Daoy (cell line): Measurements from ENCODE around the gene SFT2D2. TPM values are rescaled to one million over a fixed set of nuclear protein-coding genes. Genes with fewer than 3 reads are reported as not detected.
"Not testable (repeated sequence)": the region's sequence is repeated elsewhere in the genome, so short reads cannot be mapped to it uniquely, and the experiment has no call there.

ENCODE experiments used
- DNase-seq: peaks from one replicate; pipeline ENCODE4 v3.0.0-alpha.2; 2015; ENCODE audit warnings: low read depth
- total RNA-seq: library from RNA; depleted of rRNA; stranded (reverse); fragments of >200 nt; shearing (Covaris generic); gene quantifications from 2 replicates; pipeline ENCODE4 v1.2.3, GENCODE V29; 2014; rRNA removed

SFT2D2 gene
- total RNA-seq = 13.7 and 14.2 TPM in 2 replicates

GRCh38 chr1:168225476-168226190 lies at the start of gene SFT2D2:
TSS of gene SFT2D2 (plus strand) at chr1:168226004. CDS start at chr1:168226080, 76 bp downstream.
- DNase-seq = peak; percentile 90

GRCh38 chr1:168178227-168178637 lies 47.6 kb upstream of the SFT2D2 start:
- DNase-seq = no peak

- peak; percentile 98 for DNase-seq
Measured at GRCh38 chr1:168178638-168179437, 47.0 kb upstream of the SFT2D2 start, which contains the start of gene TIPRL. TSS of gene TIPRL (plus strand) at chr1:168178962. CDS start at chr1:168179078, 116 bp downstream.

GRCh38 chr1:168179438-168180147 lies 46.2 kb upstream of the SFT2D2 start:
- peak; percentile 14 for DNase-seq

GRCh38 chr1:168180148-168180524 lies 45.7 kb upstream of the SFT2D2 start:
- DNase-seq = no peak

GRCh38 chr1:168181063-168181720 lies 44.6 kb upstream of the SFT2D2 start:
- DNase-seq = not testable (repeated sequence)

- no peak for DNase-seq
Measured at GRCh38 chr1:168187177-168187576, 38.6 kb upstream of the SFT2D2 start.

- DNase-seq = no peak
Measured at GRCh38 chr1:168190403-168190802, 35.4 kb upstream of the SFT2D2 start.

- no peak for DNase-seq
Measured at GRCh38 chr1:168195199-168196135, 30.3 kb upstream of the SFT2D2 start.

- no peak for DNase-seq
Measured at GRCh38 chr1:168199056-168199455, 26.7 kb upstream of the SFT2D2 start.

GRCh38 chr1:168202941-168203654 lies 22.7 kb upstream of the SFT2D2 start:
- no peak for DNase-seq

- no peak for DNase-seq
Measured at GRCh38 chr1:168206111-168206510, 19.7 kb upstream of the SFT2D2 start.

- not testable (repeated sequence) for DNase-seq
Measured at GRCh38 chr1:168207673-168208072, 18.1 kb upstream of the SFT2D2 start.

GRCh38 chr1:168210312-168210711 lies 15.5 kb upstream of the SFT2D2 start:
- no peak for DNase-seq

GRCh38 chr1:168213349-168213748 lies 12.5 kb upstream of the SFT2D2 start:
- no peak for DNase-seq

- DNase-seq = no peak
Measured at GRCh38 chr1:168216171-168216570, 9.6 kb upstream of the SFT2D2 start.

GRCh38 chr1:168217664-168218063 lies 8.1 kb upstream of the SFT2D2 start:
- DNase-seq = no peak

GRCh38 chr1:168218658-168219057 lies 7.1 kb upstream of the SFT2D2 start:
- no peak for DNase-seq

- no peak for DNase-seq
Measured at GRCh38 chr1:168220470-168220871, 5.3 kb upstream of the SFT2D2 start.

GRCh38 chr1:168221275-168221674 lies 4.5 kb upstream of the SFT2D2 start:
- DNase-seq = no peak
